HFF-Myc (cell line): Measurements from ENCODE around the gene AMBRA1.

ENCODE experiments used
- DNase-seq: peaks from one replicate; pipeline ENCODE4 v3.0.0-alpha.2; 2011; ENCODE audit warnings: low read depth; ENCODE audit errors: extremely low read depth
- H3K4me3 ChIP-seq: replicated peaks from 2 replicates; pipeline ENCODE4 v1.5.1; 2011; ENCODE audit warnings: low read depth, mild to moderate bottlenecking, control low read depth, low read length
- TF ChIP-seq, protein P1 (sequence below): IDR thresholded peaks from 2 replicates; pipeline ENCODE4 v1.5.1; 2012; ENCODE audit warnings: mild to moderate bottlenecking, low read depth, low read length, control low read depth; ENCODE audit errors: missing control alignments

AMBRA1 gene

GRCh38 chr11:46559815-46560214 lies 34.0 kb downstream of the AMBRA1 start:
- no peak for DNase-seq
- TF ChIP-seq, protein P1, sequence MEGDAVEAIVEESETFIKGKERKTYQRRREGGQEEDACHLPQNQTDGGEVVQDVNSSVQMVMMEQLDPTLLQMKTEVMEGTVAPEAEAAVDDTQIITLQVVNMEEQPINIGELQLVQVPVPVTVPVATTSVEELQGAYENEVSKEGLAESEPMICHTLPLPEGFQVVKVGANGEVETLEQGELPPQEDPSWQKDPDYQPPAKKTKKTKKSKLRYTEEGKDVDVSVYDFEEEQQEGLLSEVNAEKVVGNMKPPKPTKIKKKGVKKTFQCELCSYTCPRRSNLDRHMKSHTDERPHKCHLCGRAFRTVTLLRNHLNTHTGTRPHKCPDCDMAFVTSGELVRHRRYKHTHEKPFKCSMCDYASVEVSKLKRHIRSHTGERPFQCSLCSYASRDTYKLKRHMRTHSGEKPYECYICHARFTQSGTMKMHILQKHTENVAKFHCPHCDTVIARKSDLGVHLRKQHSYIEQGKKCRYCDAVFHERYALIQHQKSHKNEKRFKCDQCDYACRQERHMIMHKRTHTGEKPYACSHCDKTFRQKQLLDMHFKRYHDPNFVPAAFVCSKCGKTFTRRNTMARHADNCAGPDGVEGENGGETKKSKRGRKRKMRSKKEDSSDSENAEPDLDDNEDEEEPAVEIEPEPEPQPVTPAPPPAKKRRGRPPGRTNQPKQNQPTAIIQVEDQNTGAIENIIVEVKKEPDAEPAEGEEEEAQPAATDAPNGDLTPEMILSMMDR: no peak
- no peak overlapping the region for H3K4me3 ChIP-seq

DNA sequence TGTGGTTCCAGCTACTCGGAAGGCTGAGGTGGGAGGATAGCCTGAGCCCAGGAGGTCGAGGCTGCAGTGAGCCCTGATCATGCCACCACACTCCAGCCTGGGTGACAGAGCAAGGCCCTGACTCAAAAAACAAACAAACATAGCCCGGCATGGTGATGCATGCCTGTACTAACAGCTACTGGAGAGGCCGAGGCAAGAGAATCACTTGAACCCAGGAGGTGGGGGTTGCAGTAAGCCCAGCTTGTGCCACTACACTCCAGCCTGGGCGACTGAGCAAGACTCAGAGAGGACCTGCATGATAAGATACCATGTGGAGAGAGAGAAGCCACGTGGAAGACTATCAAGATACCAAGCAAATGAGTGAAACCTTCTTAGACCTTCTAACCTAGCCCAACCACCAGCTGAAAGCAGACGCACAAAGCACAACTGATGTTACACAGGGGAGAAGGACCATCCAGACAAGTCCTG lies 36.1 kb downstream of the AMBRA1 start:
- no peak overlapping the region for H3K4me3 ChIP-seq
- no peak for DNase-seq
- TF ChIP-seq, protein P1: no peak

GRCh38 chr11:46555267-46556054 lies 38.4 kb downstream of the AMBRA1 start:
- TF ChIP-seq, protein P1: no peak
- H3K4me3 ChIP-seq: no peak overlapping the region
- no peak for DNase-seq

GRCh38 chr11:46554213-46555147 lies 39.3 kb downstream of the AMBRA1 start:
- no peak overlapping the region for H3K4me3 ChIP-seq
- TF ChIP-seq, protein P1: no peak
- DNase-seq: no peak

- H3K4me3 ChIP-seq: no peak overlapping the region
- TF ChIP-seq, protein P1: no peak
- no peak for DNase-seq
Measured at GRCh38 chr11:46553814-46554212, 40.0 kb downstream of the AMBRA1 start.

DNA sequence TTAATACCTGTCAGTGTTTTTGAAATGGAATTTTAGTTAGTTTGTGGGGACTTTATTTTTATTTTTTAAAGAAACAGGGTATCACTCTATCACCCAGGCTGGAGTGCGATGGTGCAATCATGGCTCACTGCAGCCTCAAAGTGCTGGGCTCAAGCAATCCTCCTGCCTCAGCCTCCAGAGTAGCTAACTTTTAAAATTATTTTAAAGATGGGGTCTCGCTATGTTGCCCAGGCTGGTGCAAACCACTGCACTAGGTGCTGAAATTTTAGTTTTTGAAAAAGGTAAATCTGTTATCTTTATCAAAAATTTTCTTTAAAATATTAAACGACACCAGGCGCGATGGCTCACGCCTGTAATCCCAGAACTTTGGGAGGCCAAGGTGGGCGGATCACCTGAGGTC lies 42.6 kb downstream of the AMBRA1 start:
- DNase-seq: no peak
- TF ChIP-seq, protein P1: no peak
- no peak overlapping the region for H3K4me3 ChIP-seq
